ENCODE results near the gene KIF11.
"Not testable (repeated sequence)": the region's sequence is repeated elsewhere in the genome, so short reads cannot be mapped to it uniquely, and the experiment has no call there.

KIF11 gene

DNA sequence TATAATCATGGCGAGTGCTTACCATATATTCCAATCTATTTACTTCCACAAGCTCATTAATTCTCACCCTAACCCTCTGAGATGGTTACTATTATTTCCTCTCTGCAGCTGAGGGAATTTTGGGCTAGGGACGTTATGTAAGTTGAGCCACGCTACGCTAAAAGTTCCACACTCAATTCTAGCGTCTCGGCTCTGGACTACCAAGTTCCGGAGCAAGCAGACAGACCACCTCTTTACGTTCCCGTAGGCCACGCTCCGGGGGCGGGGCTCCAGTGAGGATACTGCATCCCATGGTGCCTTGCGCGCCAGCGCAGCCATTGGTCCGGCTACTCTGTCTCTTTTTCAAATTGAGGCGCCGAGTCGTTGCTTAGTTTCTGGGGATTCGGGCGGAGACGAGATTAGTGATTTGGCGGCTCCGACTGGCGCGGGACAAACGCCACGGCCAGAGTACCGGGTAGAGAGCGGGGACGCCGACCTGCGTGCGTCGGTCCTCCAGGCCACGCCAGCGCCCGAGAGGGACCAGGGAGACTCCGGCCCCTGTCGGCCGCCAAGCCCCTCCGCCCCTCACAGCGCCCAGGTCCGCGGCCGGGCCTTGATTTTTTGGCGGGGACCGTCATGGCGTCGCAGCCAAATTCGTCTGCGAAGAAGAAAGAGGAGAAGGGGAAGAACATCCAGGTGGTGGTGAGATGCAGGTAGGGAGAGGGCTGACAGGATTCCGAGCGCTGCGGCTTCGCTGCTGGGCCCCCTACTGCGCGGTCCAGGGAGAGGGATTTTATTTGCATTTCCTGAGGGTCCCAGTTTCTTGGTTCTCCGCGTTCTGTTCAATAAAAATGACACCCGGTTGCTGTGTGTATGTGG, at the start of gene KIF11:
KIF11 (plus strand) TSS at position 370 of the 858 bp plus-strand sequence; CDS start at position 616, 246 bp downstream.
- peak; percentile 93 to 95 (median 94) for DNase-seq (ENCODE audit: low read depth in 3 of 3)

DNA sequence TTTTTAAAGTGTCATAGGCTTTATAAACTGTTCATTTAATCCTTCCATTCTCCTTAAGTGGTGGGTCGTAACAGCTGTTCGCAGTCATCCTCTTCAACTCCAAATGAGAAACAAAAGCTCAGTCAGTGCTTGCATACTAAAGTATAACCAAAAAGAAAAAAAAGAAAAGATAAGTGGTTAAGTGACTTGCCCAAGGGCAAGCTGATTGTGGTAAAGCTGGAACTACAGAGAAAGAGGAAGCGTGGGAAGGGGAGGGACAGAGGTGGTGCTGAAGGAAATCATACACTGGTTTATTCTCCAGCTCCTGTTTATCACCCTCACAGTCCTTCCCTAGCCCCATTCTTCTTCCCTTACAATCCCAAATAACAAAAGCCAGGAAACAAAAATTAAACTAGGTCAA, 48.6 kb upstream of the KIF11 start:
- DNase-seq (ENCODE audit: low read depth in 3 of 3): no peak

- DNase-seq (ENCODE audit: low read depth in 3 of 3): no peak
Measured at GRCh38 chr10:92545556-92545955, 47.4 kb upstream of the KIF11 start.

GRCh38 chr10:92547676-92548075, 45.3 kb upstream of the KIF11 start:
- no peak for DNase-seq (ENCODE audit: low read depth in 3 of 3)

- DNase-seq (ENCODE audit: low read depth in 3 of 3): no peak
Measured at GRCh38 chr10:92550924-92551323, 42.0 kb upstream of the KIF11 start.

GRCh38 chr10:92552310-92552709, 40.6 kb upstream of the KIF11 start:
- DNase-seq (ENCODE audit: low read depth in 3 of 3): no peak

GRCh38 chr10:92553959-92554358, 39.0 kb upstream of the KIF11 start:
- DNase-seq (ENCODE audit: low read depth in 3 of 3): no peak

- DNase-seq (ENCODE audit: low read depth in 3 of 3): no peak
Measured at GRCh38 chr10:92559046-92559445, 33.9 kb upstream of the KIF11 start.

DNA sequence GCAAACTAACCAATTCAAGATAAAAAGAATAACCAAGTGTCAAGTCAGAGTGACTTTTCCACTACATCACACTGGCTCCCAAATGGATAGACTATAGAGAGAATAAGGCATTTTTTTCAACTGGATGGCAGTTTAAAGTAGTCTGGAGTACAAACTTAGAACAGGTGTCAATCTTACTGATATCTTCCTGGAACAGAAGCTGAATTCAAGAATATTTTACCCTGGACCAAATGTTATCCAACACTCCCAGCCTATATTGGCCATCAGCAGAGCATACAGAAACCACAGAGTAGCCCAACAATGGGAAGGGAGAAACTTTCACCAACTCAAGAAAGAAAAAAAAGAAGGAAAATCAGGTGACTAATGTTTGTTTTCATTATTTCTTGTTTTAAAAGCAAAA, 30.5 kb upstream of the KIF11 start:
- no peak for DNase-seq (ENCODE audit: low read depth in 3 of 3)

DNA sequence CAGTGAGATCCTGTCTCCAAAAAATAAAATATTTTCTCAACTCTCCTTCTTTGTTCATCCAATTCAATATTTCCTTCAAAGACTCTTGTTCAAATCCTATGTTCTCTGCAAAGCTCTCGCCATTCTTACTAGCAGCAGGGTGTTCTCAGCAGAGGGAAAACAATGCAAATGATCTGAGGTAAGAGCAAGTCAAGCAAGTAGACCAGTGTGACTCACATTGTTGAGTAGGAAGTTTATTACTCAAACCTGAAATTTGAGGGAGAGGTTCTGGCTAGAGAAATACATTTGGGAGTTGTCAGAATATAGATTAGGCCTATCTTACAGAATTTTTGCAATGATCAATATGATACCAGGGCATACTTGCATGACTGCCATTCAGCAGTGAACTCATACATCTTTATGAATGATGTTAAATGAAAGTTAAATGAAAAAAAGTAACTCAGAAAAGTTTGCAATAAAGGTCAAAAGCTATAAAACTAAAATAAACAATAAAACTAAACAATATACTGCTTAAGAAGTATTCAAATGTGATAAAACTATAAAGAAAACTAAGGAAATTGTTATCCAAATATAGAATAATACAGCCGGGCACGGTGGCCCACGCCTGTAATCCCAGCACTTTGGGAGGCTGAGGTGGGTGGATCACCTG, 24.9 kb upstream of the KIF11 start:
- no peak for DNase-seq (ENCODE audit: low read depth in 3 of 3)

- no peak for DNase-seq (ENCODE audit: low read depth in 3 of 3)
Measured at GRCh38 chr10:92569071-92569470, 23.9 kb upstream of the KIF11 start.

DNA sequence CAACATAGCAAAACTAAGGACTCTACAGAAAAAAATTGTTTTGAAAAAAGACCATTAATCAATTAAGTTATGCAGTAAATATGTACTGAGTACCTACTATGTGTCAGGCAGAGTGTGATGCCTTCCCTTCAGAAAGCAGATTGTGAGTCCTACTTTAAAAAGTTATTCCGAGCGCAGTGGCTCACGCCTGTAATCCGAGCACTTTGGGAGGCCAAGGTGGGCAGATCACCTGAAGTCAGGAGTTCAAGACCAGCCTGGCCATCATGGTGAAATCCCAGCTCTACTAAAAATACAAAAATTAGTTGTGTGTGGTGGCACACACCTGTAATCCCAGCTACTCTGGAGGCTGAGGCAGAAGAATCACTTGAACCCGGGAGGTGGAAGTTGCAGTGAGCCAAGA, 23.3 kb upstream of the KIF11 start:
- DNase-seq (ENCODE audit: low read depth in 3 of 3): not testable (repeated sequence)

DNA sequence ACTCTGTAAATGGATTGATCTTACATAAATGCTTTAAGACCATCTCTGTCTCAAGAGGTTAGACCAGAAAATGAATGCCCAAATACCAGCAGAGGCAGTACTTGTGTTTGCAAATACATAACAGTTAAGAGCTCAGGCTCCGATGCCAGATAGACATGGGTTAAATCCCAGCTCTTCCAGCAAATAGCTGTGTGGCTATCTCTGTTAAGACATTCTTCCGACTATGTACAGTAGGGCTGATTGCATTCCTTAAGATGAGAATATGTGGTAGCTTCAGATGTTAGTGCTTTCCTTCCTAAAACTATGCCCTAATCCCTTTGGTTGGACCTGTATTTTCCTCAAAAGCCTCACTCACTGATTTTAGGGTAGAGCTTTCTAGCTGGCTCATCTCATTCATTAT, 21.3 kb upstream of the KIF11 start:
- no peak for DNase-seq (ENCODE audit: low read depth in 3 of 3)

DNA sequence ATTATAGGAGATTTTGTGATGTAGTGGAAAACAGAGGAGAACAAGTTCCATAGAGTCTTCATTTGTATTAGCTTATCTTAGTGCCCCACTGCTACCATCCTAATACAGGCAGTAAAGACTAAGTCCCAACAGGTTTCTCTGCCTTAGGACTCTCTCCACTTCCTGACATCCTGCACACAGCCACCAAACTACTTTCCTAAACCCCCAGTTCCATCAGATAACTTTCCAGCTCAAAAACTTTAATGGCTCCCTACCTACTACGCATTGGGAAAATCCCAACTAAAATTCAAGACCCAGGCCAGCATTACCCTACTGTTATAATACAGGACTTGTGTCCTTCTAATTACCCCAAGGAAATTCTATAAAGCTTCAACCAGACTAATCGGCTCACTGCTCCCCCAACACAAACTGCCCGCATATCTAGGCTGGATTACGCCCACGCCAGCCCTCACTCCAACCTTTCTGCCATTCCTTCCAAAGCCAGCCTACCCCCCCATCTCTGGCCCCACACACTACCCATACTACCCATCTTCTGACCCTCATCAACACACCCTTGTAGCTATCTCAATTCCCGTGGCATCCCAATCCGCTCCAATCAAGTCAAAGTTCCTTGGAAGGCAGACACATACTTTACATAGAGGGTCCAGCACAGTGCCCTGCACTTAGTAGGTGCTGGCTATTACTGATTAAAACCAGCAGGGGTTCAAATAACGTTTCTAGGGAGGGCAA, 20.4 kb upstream of the KIF11 start:
- DNase-seq (ENCODE audit: low read depth in 3 of 3): no peak

- DNase-seq (ENCODE audit: low read depth in 3 of 3): no peak
Measured at GRCh38 chr10:92573091-92573797, 19.7 kb upstream of the KIF11 start.

DNA sequence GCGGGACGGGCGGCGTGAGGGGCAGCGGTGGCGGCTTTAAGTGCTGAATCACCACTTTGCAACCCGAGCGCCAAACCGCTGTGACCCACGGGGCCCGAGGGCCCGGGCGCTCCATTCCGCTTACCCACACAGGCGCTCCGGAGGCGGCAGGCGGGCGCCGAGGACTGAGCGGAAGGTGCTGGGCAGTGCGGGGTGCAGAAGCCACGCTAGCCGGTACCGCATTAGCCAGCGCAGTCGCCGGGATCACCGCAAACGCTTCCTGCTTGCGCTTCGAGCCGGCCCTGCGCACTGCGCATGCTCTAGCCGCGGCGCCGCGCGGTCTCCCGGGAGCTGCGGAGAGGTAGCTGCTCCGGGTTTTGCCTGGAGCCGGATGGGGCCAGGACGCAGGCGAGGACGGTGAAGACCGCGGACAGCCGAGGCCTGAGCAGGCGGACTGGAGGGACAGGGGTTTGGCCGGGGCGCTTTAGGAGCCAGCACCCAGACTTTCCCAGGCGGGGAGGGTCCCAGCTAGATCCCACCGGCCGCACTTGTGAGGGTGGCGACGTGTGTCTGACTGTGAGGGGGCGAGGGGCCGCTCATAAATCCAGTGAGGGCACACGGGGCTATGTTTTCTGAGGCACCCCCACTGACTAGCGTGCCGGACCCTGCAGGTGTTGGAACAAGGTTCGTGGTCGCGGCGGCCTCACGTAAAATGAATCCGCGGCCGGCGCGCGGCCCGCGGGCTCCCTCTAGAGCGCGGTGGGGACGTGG, 19.0 kb upstream of the KIF11 start, which contains the start of gene IDE:
IDE (minus strand) TSS at position 296 of the 750 bp plus-strand sequence; CDS start at position 222, 74 bp downstream.
- peak; percentile 59 to 68 (median 62) for DNase-seq (ENCODE audit: low read depth in 3 of 3)

DNA sequence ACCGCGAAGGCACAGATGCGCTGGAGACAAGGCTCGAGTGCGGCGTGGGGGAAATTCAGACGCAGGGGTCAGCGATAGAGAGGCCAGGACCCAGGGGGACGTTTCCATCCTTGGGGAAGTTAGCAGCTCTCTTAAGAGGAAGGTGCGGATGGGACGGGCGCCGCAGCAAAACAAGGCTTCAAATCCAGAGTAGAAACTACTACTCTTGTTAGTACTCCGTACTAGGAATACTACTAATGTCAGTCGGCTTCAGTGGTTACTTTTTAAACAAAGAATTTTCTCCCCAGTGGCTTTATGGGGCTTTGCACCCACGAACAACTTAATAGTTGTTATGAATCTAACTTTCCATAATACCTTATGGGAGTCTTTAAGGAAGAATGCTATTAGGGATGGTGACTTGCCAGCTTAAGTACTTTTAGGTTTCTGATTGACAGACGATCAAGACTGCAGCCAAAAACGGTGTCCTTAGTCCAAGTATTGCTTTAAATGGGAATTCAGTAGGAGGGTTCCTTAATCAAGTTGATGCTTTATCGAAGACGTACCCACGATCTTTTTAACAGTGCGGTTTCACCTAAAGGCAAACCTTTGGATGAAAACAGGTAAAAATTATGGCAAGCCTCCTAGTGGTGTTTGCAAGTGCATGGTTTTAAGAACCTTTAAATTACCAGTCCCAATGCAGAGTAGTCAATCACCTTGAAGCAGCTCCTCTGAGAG, 18.2 kb upstream of the KIF11 start:
- DNase-seq (ENCODE audit: low read depth in 3 of 3): no peak

GRCh38 chr10:92575961-92576360, 17.0 kb upstream of the KIF11 start:
- no peak for DNase-seq (ENCODE audit: low read depth in 3 of 3)

DNA sequence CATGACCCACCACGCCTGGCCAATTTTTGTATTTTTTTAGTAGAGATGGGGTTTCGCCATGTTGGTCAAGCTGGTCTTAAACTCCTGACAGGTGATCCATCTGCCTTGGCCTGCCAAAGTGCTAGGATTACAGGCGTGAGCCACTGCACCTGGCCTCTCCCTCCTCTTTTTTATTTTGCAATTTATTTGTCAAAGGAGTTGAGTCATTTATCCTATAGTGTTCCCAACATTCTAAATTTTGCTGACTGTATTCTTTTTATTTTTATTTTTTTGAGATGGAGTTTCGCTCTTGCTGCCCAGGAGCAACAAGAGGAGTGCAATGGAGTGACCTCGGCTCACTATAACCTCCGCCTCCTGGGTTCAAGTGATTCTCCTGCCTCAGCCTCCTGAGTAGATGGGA, 10.6 kb upstream of the KIF11 start:
- DNase-seq (ENCODE audit: low read depth in 3 of 3): not testable (repeated sequence)

Measured in stimulated activated CD4-positive, alpha-beta T cell treated with anti-CD3 and anti-CD28 coated beads, TNF-alpha, amount 100 ng/mL, for 4 hours (primary cell).